WI38 (cell line): ENCODE results near the gene RASSF7.
A peak's percentile ranks its signal among the peaks of the same experiment; 100 is the strongest.

Source experiments
- H3K4me3 ChIP-seq: 2 replicates; pipeline ENCODE4 v1.5.1; 2011; ENCODE audit warnings: low read depth, mild to moderate bottlenecking, control low read depth, low read length
- CTCF ChIP-seq: IDR thresholded peaks from 2 replicates; pipeline ENCODE4 v1.5.1; 2012; ENCODE audit warnings: low read depth, mild to moderate bottlenecking, control low read depth, low read length

Gene RASSF7

GRCh38 chr11:530960-531831, 29.6 kb upstream of the RASSF7 start:
- no peak for TF ChIP-seq CTCF
- no peak overlapping the region for H3K4me3 ChIP-seq

- no peak overlapping the region for H3K4me3 ChIP-seq
- TF ChIP-seq CTCF, result no peak
Measured at GRCh38 chr11:531919-532526, 28.7 kb upstream of the RASSF7 start.

- TF ChIP-seq CTCF, result no peak
- H3K4me3 ChIP-seq, result no peak overlapping the region
Measured at GRCh38 chr11:532527-532985, 28.2 kb upstream of the RASSF7 start.

- H3K4me3 ChIP-seq, result no peak overlapping the region
- TF ChIP-seq CTCF, result no peak
Measured at GRCh38 chr11:532986-533585, 27.7 kb upstream of the RASSF7 start.

GRCh38 chr11:533586-534395, 27.0 kb upstream of the RASSF7 start:
- TF ChIP-seq CTCF, result no peak
- H3K4me3 ChIP-seq, result peak overlapping the region; percentile 86

GRCh38 chr11:534396-535209, 26.2 kb upstream of the RASSF7 start:
- peak overlapping the region; percentile 86 for H3K4me3 ChIP-seq
- no peak for TF ChIP-seq CTCF
